CD4-positive, alpha-beta T cell treated with Interleukin-2 at 100 ng/mL for 4 hours (primary cell): ENCODE data around the gene KLLN.
A peak's percentile ranks its signal among the peaks of the same experiment; 100 is the strongest.
"Not testable (repeated sequence)": the region's sequence is repeated elsewhere in the genome, so short reads cannot be mapped to it uniquely, and the experiment has no call there.

Source experiments
- DNase-seq: peaks from one replicate; pipeline ENCODE4 v3.0.0-alpha.2; 2020; ENCODE audit warnings: low spot score

Gene KLLN

DNA sequence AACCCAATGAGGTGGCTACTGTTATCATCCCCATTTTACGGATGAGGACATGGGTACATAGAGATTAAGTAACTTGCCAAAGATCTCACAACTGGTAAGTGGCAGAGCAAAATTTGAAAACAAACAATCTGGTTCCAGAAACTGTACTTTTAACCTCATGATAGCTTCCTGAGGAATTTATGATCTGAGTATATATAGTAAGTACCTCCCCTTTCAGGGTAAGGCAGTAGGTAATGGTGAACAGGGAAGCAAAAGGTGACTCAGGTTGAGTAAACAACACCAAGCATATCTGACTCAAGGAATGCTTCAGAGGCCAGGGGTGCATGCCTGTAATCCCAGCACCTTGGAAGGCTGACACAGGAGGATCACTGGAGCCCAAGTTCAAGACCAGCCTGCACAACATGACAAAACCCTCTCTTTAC, 21.1 kb downstream of the KLLN start:
- DNase-seq: no peak

DNA sequence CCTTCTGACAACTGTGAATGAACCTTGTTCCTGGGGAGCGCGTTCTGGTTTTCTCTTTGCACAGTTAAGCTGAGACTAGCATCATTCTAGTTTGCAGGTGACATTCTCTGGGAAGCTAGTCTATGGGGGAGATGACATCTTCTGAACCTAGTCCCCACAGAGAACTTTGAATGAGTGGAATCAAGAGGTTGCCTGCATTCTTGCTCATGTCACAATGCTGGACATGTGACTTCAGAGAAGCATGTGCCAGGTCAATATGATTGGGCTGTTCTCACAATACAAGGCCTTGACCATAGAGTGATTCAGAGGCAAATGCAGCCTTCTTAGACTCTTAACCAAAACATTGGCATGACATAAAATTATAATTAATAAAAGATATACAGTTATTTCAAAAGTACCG, 22.1 kb downstream of the KLLN start:
- DNase-seq: no peak

DNA sequence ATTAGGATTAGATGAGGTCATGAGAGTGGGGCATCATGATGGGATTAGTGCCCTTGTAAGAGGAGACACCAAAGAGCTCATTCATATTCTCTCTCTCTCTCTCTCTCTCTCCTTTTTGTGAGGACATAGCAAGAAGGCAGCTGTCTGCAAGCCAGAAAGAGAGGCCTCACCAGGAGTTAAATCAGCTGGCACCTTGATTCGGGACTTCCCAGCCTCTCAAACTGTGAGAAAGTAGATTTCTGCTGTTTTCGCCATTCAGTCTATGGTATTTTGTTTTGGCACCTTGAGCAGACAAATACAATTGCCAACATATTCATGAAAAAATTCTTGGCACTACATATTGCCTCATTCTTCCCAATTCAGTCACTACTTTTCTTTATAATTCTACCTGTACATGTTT, 24.7 kb downstream of the KLLN start:
- no peak for DNase-seq

- DNase-seq: no peak
Measured at GRCh38 chr10:87837445-87837844, 25.9 kb downstream of the KLLN start.

- no peak for DNase-seq
Measured at GRCh38 chr10:87836098-87836497, 27.2 kb downstream of the KLLN start.

DNA sequence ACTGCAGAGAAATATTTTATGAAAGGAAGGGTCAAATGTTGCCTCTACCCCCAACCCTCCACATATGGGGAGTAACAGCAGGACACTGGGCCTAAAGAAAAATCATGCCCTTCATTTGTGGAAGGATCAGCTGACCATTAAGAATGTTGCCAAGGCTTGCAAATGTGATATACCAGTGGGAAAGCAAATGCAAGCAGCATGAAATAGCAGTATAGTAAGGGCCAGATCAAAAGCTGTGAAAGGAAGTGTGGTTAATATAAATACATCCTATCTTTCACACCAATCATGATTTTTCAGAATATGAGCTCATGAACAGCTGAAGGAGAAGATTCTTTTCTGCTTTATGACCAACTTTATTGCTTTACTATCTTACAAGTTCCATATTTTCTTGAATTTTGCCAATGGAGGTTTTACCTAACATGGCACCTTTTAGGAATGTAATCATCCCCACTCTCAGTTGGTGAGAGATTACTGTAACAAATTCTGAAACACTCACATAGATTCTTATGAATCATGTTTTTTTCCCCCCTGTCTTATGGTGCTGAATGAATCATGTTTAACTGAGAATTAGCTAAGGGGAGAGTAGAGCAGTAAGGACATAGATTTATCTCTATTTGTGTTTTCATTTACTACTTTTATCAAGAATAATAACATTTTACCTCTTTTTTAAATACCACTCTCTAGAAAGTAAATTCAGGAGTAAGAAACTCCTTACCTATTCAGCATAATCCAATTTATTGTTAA, 33.2 kb downstream of the KLLN start:
- no peak for DNase-seq

GRCh38 chr10:87829051-87829450, 34.3 kb downstream of the KLLN start:
- DNase-seq: not testable (repeated sequence)

GRCh38 chr10:87827681-87828080, 35.7 kb downstream of the KLLN start:
- no peak for DNase-seq

DNA sequence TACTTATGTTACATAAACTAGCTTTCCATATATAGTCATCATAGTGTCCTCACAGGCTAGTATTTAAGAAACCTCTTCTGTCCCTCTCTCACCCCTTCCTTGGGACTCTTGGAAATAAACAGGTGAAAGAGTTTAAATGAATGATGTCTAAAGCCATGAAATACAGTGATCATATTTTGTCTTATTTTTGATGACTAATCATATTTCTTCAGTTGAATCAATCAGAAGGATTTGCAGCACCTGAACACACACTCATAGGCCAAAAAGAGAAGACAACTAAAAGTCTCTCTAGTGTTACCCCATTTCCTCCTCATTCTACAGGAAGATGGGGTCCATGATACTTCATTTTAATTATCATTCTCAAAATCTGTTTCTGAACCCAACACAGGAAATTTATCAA, 36.7 kb downstream of the KLLN start:
- no peak for DNase-seq

GRCh38 chr10:87819289-87819585, 44.1 kb downstream of the KLLN start:
- DNase-seq: no peak

DNA sequence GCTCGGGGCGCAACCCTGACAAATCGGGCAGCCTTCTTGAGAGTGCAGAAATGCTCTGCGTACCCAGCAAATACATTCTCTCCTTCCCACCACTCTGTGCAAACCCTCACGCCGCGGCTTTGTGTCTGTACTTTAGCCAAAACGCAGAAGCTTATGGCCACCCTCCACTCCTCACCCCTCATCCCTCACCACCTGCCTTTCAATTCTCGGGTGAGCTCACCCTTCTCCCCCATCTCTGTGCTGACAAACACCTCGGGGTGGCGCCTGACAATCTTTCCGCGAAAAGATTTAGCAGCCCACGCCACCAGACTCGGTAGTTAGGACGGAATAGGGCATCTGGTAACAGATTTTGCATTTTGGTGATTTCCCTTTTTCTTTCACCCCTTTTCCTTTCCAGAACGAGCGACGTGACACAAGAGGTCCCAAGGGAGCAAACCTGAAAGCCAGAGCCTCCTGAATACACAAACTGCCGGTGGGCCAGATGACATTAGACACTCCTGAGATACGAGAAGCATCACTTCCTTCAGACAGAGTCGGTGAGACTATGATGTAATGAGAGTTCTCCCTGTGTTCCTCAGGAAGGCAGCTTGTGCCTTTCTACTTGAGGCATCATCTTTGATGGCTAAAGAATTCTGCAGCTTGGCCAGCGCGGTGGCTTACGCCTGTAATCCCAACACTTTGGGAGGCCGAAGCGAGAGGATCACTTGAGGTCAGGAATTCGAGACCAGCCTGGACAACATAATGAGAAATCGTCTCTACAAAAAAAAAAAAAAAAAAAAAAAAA, 44.6 kb downstream of the KLLN start:
- peak; percentile 73 for DNase-seq

DNA sequence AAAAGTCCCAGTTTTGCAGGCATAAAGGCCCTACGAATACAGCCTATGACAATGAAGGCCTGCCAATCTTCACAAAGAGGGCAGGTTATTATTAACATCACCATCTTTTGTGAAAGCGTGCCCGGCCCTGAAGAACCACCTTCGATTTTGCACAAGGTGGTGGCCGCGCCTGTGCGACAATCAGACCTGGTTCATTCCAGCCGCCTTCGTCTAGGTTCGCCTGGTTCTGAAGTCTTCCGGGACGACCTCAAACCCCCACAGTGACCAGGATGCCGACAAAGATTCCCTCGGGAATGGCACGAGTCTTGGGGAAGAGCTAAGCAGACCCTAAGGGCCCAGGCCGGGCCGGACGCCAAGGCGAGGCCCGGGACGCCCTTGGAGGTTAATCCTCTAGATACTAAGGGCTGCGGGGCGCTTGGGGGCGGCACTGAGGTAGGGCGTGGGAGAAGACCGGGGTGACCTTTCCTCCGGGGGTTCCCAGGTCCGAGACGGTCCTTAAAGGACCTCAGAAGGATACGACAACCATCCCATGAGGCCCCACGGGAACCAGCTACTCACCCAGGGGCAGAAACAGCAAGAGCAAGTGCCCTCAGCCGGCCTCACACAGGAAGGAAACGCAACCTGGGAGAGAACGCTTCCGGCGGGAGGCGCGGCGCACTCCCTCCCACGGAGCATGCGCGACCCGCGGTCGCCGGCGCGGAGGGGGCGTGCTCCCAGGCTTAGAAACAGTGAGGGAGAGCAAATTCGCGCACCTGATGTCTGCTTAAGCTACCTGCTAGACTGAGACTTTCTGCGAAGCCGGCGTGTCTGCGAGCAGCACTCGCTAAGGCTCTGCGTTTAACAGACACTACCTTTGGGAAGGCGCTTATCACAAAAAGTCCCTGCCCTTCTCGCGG, 45.5 kb downstream of the KLLN start, which contains the start of gene ATAD1:
Gene ATAD1 (minus strand): TSS at position 618 of the 896 bp plus-strand sequence. CDS start 3,627 bp downstream, outside the sequence.
- DNase-seq: peak; percentile 90

GRCh38 chr10:87816898-87817608, 46.3 kb downstream of the KLLN start:
- no peak for DNase-seq

- no peak for DNase-seq
Measured at GRCh38 chr10:87816163-87816897, 47.0 kb downstream of the KLLN start.
